PC-3 (cell line): ENCODE results near the gene PLXNA3. TPM values are rescaled to one million over a fixed set of nuclear protein-coding genes. Genes with fewer than 3 reads are reported as not detected.
"Not testable (repeated sequence)": the region's sequence is repeated elsewhere in the genome, so short reads cannot be mapped to it uniquely, and the experiment has no call there.

Experiments
- ATAC-seq: fragments of 200-7000 bp; cut with Tn5 transposase; 2 replicates; pipeline ENCODE4 v1.9.1; 2020; ENCODE audit warnings: mild to moderate bottlenecking, moderate library complexity
- BruUV-seq: library from RNA; stranded (reverse); fragments of 400-500 nt; replicated peaks from 2 replicates; lab custom pipeline; 2021; lab: Mats Ljungman, UMichigan
- CTCF ChIA-PET: fragments of 300-600 bp; sonication (Branson Sonifier 250); formaldehyde crosslinking; loops from one replicate; lab custom pipeline; 2022; ENCODE audit warnings: antibody characterized with exemption; lab: Charles Lee
- POLR2A ChIA-PET: fragments of 300-600 bp; sonication (Branson Sonifier 250); formaldehyde crosslinking; loops from one replicate; lab custom pipeline; 2022; ENCODE audit warnings: antibody characterized with exemption; ENCODE audit not compliant: unreplicated experiment; lab: Charles Lee
- DNase-seq: peaks from one replicate; pipeline ENCODE4 v3.0.0-alpha.2; 2015
- H2AFZ ChIP-seq: fragments of 300-600 bp; sonication (generic); 2 replicates; pipeline ENCODE4 v1.6.0; 2016; ENCODE audit warnings: antibody characterized with exemption, low read length
- H3F3A ChIP-seq: fragments of 300-600 bp; sonication (generic); one replicate; pipeline ENCODE4 v1.6.0; 2017; ENCODE audit warnings: antibody characterized with exemption, low read length, control low read depth, mild to moderate bottlenecking; ENCODE audit not compliant: unreplicated experiment
- H3K27ac ChIP-seq: fragments of 300-600 bp; sonication (generic); 2 replicates; pipeline ENCODE4 v1.5.1; 2016; ENCODE audit warnings: mild to moderate bottlenecking, low read length
- H3K27me3 ChIP-seq: fragments of 300-600 bp; sonication (generic); 2 replicates; pipeline ENCODE4 v1.6.1; 2016; ENCODE audit warnings: low read length, mixed read lengths
- H3K36me3 ChIP-seq: fragments of 300-600 bp; sonication (generic); 2 replicates; pipeline ENCODE4 v1.6.1; 2016; ENCODE audit warnings: low read depth, mixed run types, low read length, mixed read lengths
- H3K4me1 ChIP-seq: fragments of 300-600 bp; sonication (generic); 2 replicates; pipeline ENCODE4 v1.5.1; 2016; ENCODE audit warnings: low read length; ENCODE audit not compliant: insufficient read depth
- H3K4me2 ChIP-seq: fragments of 300-600 bp; sonication (generic); 2 replicates; pipeline ENCODE4 v1.6.0; 2016; ENCODE audit warnings: low read length
- H3K4me3 ChIP-seq: fragments of 300-600 bp; sonication (generic); 2 replicates; pipeline ENCODE4 v1.5.1; 2016; ENCODE audit warnings: mild to moderate bottlenecking, low read length, mixed read lengths
- H3K79me2 ChIP-seq: fragments of 300-600 bp; sonication (generic); 2 replicates; pipeline ENCODE4 v1.6.1; 2017; ENCODE audit warnings: low read length, mixed read lengths
- H3K9ac ChIP-seq: fragments of 300-600 bp; sonication (generic); 2 replicates; pipeline ENCODE4 v1.6.0; 2016; ENCODE audit warnings: mild to moderate bottlenecking, low read length
- H3K9me2 ChIP-seq: fragments of 300-600 bp; sonication (generic); replicated peaks from 2 replicates; pipeline ENCODE4 v1.6.1; 2016; ENCODE audit warnings: mixed run types, low read length, mixed read lengths
- H3K9me3 ChIP-seq: fragments of 300-600 bp; sonication (generic); 2 replicates; pipeline ENCODE4 v1.6.1; 2016; ENCODE audit warnings: low read length, mixed read lengths
- H4K20me1 ChIP-seq: fragments of 300-600 bp; sonication (generic); 2 replicates; pipeline ENCODE4 v1.6.1; 2016; ENCODE audit warnings: low read length, mixed read lengths
- EZH2 ChIP-seq: fragments of 300-600 bp; sonication (generic); IDR thresholded peaks from one replicate; pipeline ENCODE4 v1.6.1; 2017; ENCODE audit warnings: antibody characterized with exemption, mild to moderate bottlenecking, low read length; ENCODE audit not compliant: unreplicated experiment
- EZH2phosphoT487 ChIP-seq: fragments of 300-600 bp; sonication (generic); IDR thresholded peaks from 2 replicates; pipeline ENCODE4 v1.6.1; 2018; ENCODE audit warnings: mild to moderate bottlenecking, antibody characterized with exemption, low read length, borderline replicate concordance
- intact Hi-C: fragments of 100-400 bp; cut with micrococcal nuclease; formaldehyde crosslinking; loops from 2 replicates; pipeline ENCODE4 v1.9.0; 2023
- total RNA-seq: library from RNA; depleted of rRNA; stranded (reverse); fragments of >200 nt; gene quantifications from 2 replicates; pipeline ENCODE4 v1.2.3, GENCODE V29; 2014
- TF ChIP-seq, protein P1 (sequence below): fragments of 300-600 bp; sonication (generic); conservative IDR thresholded peaks from 2 replicates; pipeline ENCODE4 v1.5.1; 2017; ENCODE audit warnings: antibody characterized with exemption, low read depth, mild to moderate bottlenecking, low read length

The PLXNA3 gene
- total RNA-seq, 1 experiment from 2014 or later: 5.3 TPM

- no TSS peak for BruUV-seq
- no peak overlapping the region for H3K4me2 ChIP-seq
- no peak overlapping the region for H3K9ac ChIP-seq
- DNase-seq (no peak), ATAC-seq (no peak)
- peaks cover 2% of the 10 kb centered on the region for H3K4me1 ChIP-seq
- H2AFZ ChIP-seq: no peak overlapping the region
- no peaks in the 10 kb centered on the region for H3K9me2 ChIP-seq
- peaks cover 5% of the 10 kb centered on the region for H3K79me2 ChIP-seq
- TF ChIP-seq EZH2phosphoT487 (no peak), EZH2 (no peak)
- TF ChIP-seq, protein P1, sequence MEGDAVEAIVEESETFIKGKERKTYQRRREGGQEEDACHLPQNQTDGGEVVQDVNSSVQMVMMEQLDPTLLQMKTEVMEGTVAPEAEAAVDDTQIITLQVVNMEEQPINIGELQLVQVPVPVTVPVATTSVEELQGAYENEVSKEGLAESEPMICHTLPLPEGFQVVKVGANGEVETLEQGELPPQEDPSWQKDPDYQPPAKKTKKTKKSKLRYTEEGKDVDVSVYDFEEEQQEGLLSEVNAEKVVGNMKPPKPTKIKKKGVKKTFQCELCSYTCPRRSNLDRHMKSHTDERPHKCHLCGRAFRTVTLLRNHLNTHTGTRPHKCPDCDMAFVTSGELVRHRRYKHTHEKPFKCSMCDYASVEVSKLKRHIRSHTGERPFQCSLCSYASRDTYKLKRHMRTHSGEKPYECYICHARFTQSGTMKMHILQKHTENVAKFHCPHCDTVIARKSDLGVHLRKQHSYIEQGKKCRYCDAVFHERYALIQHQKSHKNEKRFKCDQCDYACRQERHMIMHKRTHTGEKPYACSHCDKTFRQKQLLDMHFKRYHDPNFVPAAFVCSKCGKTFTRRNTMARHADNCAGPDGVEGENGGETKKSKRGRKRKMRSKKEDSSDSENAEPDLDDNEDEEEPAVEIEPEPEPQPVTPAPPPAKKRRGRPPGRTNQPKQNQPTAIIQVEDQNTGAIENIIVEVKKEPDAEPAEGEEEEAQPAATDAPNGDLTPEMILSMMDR: no peak
- no peaks in the 10 kb centered on the region for H3K9me3 ChIP-seq
- intact Hi-C loops: no loop called here
- no peak overlapping the region for H3K27ac ChIP-seq
- no peaks in the 10 kb centered on the region for H3K36me3 ChIP-seq
- POLR2A ChIA-PET: no interaction called here
- H3K27me3 ChIP-seq: no peaks in the 10 kb centered on the region
- H3K4me3 ChIP-seq: no peak overlapping the region
- CTCF ChIA-PET: no interaction called here
- H4K20me1 ChIP-seq: no peaks in the 10 kb centered on the region
- H3F3A ChIP-seq: no peaks in the 10 kb centered on the region
Observed at GRCh38 chrX:154494715-154495114, 36.6 kb downstream of the PLXNA3 start.

DNA sequence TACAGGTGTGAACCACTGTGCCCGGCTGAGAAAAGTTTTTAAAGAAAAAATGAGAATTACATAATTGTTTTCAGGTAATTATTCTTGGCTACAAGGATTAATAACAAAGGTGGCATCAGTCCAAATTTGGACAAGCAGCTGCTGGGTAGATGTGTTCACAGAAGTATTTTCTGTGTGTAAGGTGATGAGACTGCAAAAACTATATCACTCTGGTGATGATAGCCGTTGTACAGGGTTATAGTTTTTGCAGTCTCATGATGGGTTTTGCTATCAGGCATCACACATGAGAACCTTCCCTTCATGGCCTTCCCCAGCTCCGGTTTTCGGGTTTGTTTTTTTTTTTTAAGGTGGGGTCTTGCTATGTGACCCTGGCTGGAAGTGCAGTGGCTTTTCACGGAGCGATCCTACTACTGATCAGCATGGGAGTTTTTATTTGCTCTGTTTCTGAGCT, 37.4 kb downstream of the PLXNA3 start:
- H3K9me3 ChIP-seq: no peaks in the 10 kb centered on the region
- BruUV-seq: no TSS peak
- H3K27me3 ChIP-seq: no peaks in the 10 kb centered on the region
- intact Hi-C loops: no loop called here
- H3K36me3 ChIP-seq: no peaks in the 10 kb centered on the region
- no peaks in the 10 kb centered on the region for H3K9me2 ChIP-seq
- no peaks in the 10 kb centered on the region for H4K20me1 ChIP-seq
- TF ChIP-seq EZH2 (no peak), EZH2phosphoT487 (no peak)
- TF ChIP-seq, protein P1: no peak
- H3K4me2 ChIP-seq: no peak overlapping the region
- no peak overlapping the region for H3K9ac ChIP-seq
- H3K79me2 ChIP-seq: no peaks in the 10 kb centered on the region
- H3K4me1 ChIP-seq: no peaks in the 10 kb centered on the region
- DNase-seq: no peak
- no peak overlapping the region for H2AFZ ChIP-seq
- ChIA-PET CTCF (no interaction called here), POLR2A (no interaction called here)
- H3F3A ChIP-seq: no peaks in the 10 kb centered on the region
- H3K27ac ChIP-seq: no peak overlapping the region
- no peak overlapping the region for H3K4me3 ChIP-seq
- ATAC-seq: no peak

DNA sequence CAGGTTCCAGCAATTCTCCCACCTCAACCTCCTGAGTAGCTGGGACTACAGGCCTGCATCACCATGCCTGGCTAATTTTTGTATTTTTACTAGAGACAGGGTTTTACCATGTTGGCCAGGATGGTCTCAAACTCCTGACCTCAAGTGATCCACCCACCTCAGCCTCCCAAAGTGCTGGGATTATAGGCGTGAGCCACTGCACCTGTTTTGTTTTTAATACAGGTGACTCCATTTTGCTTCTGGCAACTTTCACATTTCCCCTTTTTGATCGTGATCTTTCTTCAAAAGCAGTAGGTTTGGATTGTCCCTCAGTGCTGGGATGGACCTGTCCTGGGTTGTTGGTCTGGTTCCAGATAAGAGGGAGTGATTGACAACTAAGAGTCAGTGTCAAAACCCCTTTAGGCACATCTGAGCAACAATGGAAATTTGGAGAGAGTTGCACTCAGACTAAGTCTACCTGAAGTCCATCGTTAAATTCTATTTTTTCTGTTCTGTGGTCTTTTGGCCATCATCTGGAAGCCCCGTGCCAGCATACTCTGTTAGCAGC, 38.6 kb downstream of the PLXNA3 start:
- H3F3A ChIP-seq, H3K9me2 ChIP-seq, intact Hi-C loops, DNase-seq, H3K4me2 ChIP-seq, CTCF ChIA-PET, H3K27ac ChIP-seq, H3K4me1 ChIP-seq, H3K79me2 ChIP-seq, H3K36me3 ChIP-seq, ATAC-seq, POLR2A ChIA-PET, H3K27me3 ChIP-seq, H3K4me3 ChIP-seq, H3K9me3 ChIP-seq, H3K9ac ChIP-seq, H4K20me1 ChIP-seq, H2AFZ ChIP-seq, BruUV-seq: not testable (repeated sequence)

GRCh38 chrX:154501423-154501822, 43.3 kb downstream of the PLXNA3 start:
- H3K9me2 ChIP-seq, H3K79me2 ChIP-seq, H4K20me1 ChIP-seq, POLR2A ChIA-PET, H2AFZ ChIP-seq, H3K4me3 ChIP-seq, CTCF ChIA-PET, ATAC-seq, BruUV-seq, H3K9ac ChIP-seq, H3K27me3 ChIP-seq, H3K36me3 ChIP-seq, H3F3A ChIP-seq, H3K27ac ChIP-seq, H3K4me2 ChIP-seq, intact Hi-C loops, DNase-seq, H3K9me3 ChIP-seq: not testable (repeated sequence)
- peaks cover 16% of the 10 kb centered on the region for H3K4me1 ChIP-seq
